HUES48 (cell line): ENCODE measurements around the gene OR2T5.
"Not testable (repeated sequence)": the region's sequence is repeated elsewhere in the genome, so short reads cannot be mapped to it uniquely, and the experiment has no call there.

Experiments
- H3K27ac ChIP-seq: one replicate; pipeline ENCODE4 v1.7.0; 2013; ENCODE audit warnings: low read depth, low read length, inconsistent platforms
- H3K27me3 ChIP-seq: 2 replicates; pipeline ENCODE4 v1.6.1; 2013; ENCODE audit warnings: mild to moderate bottlenecking, low read length; ENCODE audit not compliant: control insufficient read depth, insufficient read depth
- H3K36me3 ChIP-seq: 2 replicates; pipeline ENCODE4 v1.6.1; 2013; ENCODE audit warnings: low read length; ENCODE audit not compliant: control insufficient read depth, insufficient read depth
- H3K4me1 ChIP-seq: 2 replicates; pipeline ENCODE4 v1.6.1; 2013; ENCODE audit warnings: mild to moderate bottlenecking, low read length; ENCODE audit not compliant: control insufficient read depth, insufficient read depth
- H3K4me3 ChIP-seq: 2 replicates; pipeline ENCODE4 v1.5.1; 2013; ENCODE audit warnings: mild to moderate bottlenecking, low read depth, low read length
- H3K9ac ChIP-seq: 2 replicates; pipeline ENCODE4 v1.6.1; 2013; ENCODE audit warnings: mild to moderate bottlenecking, low read depth, low read length, moderate library complexity
- H3K9me3 ChIP-seq: 2 replicates; pipeline ENCODE4 v1.6.1; 2013; ENCODE audit warnings: low read length; ENCODE audit not compliant: control insufficient read depth, insufficient read depth

Gene OR2T5

GRCh38 chr1:248455045-248455444 lies 33.3 kb upstream of the OR2T5 start:
- H3K4me3 ChIP-seq, H3K9ac ChIP-seq, H3K27me3 ChIP-seq, H3K36me3 ChIP-seq, H3K27ac ChIP-seq, H3K4me1 ChIP-seq: not testable (repeated sequence)
- peaks cover 20% of the 10 kb centered on the region for H3K9me3 ChIP-seq

DNA sequence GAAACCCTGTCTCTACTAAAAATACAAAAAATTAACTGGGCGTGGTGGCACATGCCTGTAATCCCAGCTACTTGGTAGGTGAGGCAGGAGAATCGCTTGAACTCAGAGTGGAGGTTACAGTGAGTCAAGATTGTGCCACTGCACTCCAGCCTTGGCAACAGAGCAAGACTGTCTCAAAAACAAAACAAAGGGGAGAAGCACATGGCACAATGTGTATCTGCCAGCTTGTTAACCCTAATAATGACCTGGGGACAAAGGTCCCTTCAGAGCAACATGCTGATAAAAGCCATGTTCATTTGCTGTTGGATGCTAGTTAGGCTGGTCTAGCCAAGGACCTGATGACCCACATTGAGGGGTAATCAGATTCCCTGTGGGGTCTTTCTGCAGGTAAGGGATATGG lies 31.8 kb upstream of the OR2T5 start:
- not testable (repeated sequence) for H3K4me1 ChIP-seq, H3K27ac ChIP-seq, H3K4me3 ChIP-seq, H3K36me3 ChIP-seq, H3K9ac ChIP-seq, H3K27me3 ChIP-seq
- H3K9me3 ChIP-seq, result peaks cover 34% of the 10 kb centered on the region

GRCh38 chr1:248459117-248459516 lies 29.3 kb upstream of the OR2T5 start:
- not testable (repeated sequence) for H3K27me3 ChIP-seq, H3K4me1 ChIP-seq, H3K9ac ChIP-seq, H3K4me3 ChIP-seq, H3K36me3 ChIP-seq, H3K27ac ChIP-seq
- H3K9me3 ChIP-seq, result peaks cover 49% of the 10 kb centered on the region

- Histone ChIP-seq H3K27ac (no peak overlapping the region), H3K36me3 (no peaks in the 10 kb centered on the region), H3K9ac (no peak overlapping the region), H3K4me3 (no peak overlapping the region), H3K9me3 (peaks cover 44% of the 10 kb centered on the region), H3K4me1 (no peaks in the 10 kb centered on the region), H3K27me3 (no peaks in the 10 kb centered on the region)
Observed at GRCh38 chr1:248471154-248471553, 17.2 kb upstream of the OR2T5 start.

GRCh38 chr1:248472111-248472510 lies 16.3 kb upstream of the OR2T5 start:
- not testable (repeated sequence) for H3K9ac ChIP-seq, H3K4me3 ChIP-seq, H3K36me3 ChIP-seq, H3K4me1 ChIP-seq, H3K27me3 ChIP-seq, H3K27ac ChIP-seq
- H3K9me3 ChIP-seq, result peaks cover 35% of the 10 kb centered on the region

GRCh38 chr1:248473051-248473450 lies 15.3 kb upstream of the OR2T5 start, which contains the start of gene OR2T3:
OR2T3 (plus strand) TSS chr1:248473351; CDS start chr1:248473351, 0 bp downstream.
- H3K4me1 ChIP-seq, H3K27ac ChIP-seq, H3K36me3 ChIP-seq, H3K4me3 ChIP-seq, H3K27me3 ChIP-seq, H3K9ac ChIP-seq: not testable (repeated sequence)
- H3K9me3 ChIP-seq, result peaks cover 30% of the 10 kb centered on the region

- not testable (repeated sequence) for H3K36me3 ChIP-seq
Observed at GRCh38 chr1:248475660-248476059, 12.7 kb upstream of the OR2T5 start.

DNA sequence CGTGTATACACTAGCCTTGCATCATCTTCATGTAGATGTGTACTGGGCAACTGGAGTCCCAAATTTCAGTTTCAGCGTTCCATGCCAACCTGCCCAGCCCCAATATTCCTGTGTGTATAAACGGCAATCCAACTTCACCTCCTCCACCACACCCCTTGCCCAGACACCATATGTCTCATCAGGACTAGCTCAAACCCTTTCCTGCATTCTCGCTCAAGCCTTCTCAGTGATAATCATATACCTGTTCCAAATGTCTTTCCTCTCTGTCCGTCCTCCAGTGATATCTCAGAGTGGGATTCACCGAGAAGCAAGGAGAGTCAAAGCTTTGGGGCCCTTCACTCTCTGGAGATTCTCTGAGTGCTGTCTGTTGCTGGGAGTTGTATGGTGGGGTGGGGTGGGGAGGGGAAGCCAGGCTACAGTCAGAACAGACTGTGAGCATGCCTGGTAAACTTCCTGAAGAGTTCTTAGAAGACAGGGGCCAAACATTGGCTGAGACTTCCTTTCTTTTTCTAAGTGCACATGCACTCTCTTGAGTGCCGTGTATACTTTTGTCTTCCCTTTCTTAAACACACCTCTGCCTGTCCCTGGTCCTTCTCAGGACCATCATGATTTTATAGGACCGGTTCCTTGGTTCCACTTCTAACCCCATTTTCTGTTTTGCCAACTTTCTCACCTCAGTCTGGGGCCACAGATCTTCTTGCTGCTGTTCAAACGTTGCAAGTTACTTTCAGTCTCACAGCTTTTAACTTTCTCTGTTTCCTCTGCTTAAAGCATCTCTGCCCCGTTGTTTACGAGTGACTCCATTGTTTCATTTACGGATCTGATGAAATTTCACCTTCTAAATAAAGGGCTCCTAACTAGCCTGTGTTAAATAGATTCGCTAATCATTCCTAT lies 6.5 kb upstream of the OR2T5 start:
- H3K9me3 ChIP-seq, result peaks cover 14% of the 10 kb centered on the region
- H3K27me3 ChIP-seq, H3K27ac ChIP-seq, H3K4me3 ChIP-seq, H3K36me3 ChIP-seq, H3K9ac ChIP-seq, H3K4me1 ChIP-seq: not testable (repeated sequence)

More at GRCh38 chr1:248475660-248476059, 12.7 kb upstream of the OR2T5 start:
- H3K9ac ChIP-seq, H3K27me3 ChIP-seq, H3K4me1 ChIP-seq, H3K27ac ChIP-seq, H3K4me3 ChIP-seq: not testable (repeated sequence)
- H3K9me3 ChIP-seq, result peaks cover 18% of the 10 kb centered on the region; the same call in 1 of the 2 replicates

- H3K9ac ChIP-seq, H3K4me3 ChIP-seq, H3K27ac ChIP-seq, H3K36me3 ChIP-seq, H3K9me3 ChIP-seq, H3K4me1 ChIP-seq, H3K27me3 ChIP-seq: not testable (repeated sequence)
Observed at GRCh38 chr1:248496661-248497060, 8.3 kb downstream of the OR2T5 start.

- not testable (repeated sequence) for H3K36me3 ChIP-seq, H3K27ac ChIP-seq, H3K27me3 ChIP-seq, H3K4me3 ChIP-seq, H3K4me1 ChIP-seq, H3K9ac ChIP-seq, H3K9me3 ChIP-seq
Observed at GRCh38 chr1:248500305-248501035, 12.1 kb downstream of the OR2T5 start.

DNA sequence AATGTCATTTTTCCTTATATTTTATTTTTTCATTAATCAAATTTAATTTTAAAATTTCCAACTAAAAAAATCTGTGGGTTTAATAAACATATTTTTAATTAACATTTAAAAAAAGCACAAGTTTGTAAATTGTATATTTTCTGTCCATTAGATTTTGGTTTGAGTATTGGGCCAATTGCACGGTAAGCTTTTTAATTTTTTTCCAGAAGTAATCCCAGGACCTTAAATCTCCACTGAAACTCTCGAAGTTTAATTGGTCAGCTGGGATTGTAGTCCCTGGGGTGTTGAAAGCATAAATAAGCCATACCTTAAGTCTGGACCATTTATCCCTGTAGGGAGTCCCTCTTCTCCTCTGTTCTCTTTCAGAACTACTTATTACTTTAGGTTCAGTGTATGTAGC lies 19.4 kb downstream of the OR2T5 start, which contains the start of gene OR2G6:
OR2G6 (plus strand) TSS at position 301 of the 400 bp plus-strand sequence. CDS start 13,574 bp downstream, outside the sequence.
- H3K4me1 ChIP-seq, H3K27ac ChIP-seq, H3K9me3 ChIP-seq, H3K27me3 ChIP-seq, H3K9ac ChIP-seq, H3K4me3 ChIP-seq, H3K36me3 ChIP-seq: not testable (repeated sequence)
